ENCODE measurements around the gene CELF6.

Gene CELF6

GRCh38 chr15:72319985-72320671, at the start of gene CELF6:
Gene CELF6 (minus strand): TSS chr15:72320157. CDS start chr15:72319874, 283 bp downstream.
- TF ChIP-seq CTCF (IDR thresholded peaks at IDR 0.05; ENCODE audit: insufficient read depth, low read depth, low read length, missing control alignments) = no peak
- H3K4me3 ChIP-seq (ENCODE audit: low read length) = peak within 1 kb of the TSS; percentile 45
- DNase-seq (ENCODE audit: low read depth) = peak; percentile 73

DNA sequence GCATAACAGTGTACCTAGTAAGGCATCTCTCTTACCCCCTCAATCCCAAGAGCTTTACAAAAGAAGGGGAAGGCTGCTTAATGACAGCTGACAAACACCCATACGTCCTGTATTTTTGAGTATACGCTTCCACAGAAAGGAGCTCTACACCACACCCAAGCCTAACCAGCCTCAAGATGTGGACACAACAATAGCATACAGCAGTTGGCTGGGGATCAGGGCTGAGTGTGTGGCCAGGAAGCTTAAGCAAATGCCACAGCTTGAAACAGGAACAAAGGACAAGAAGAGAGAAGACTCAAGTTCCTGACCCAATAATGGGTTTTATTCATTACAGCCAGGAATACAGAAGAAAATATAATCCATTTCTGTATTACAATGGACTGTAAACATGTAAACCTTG, 48.9 kb upstream of the CELF6 start:
- H3K4me3 ChIP-seq (ENCODE audit: low read length) = no peak overlapping the region
- no peak for TF ChIP-seq CTCF (IDR thresholded peaks at IDR 0.05; ENCODE audit: insufficient read depth, low read depth, low read length, missing control alignments)
- no peak for DNase-seq (ENCODE audit: low read depth)

- no peak overlapping the region for H3K4me3 ChIP-seq (ENCODE audit: low read length)
- TF ChIP-seq CTCF (IDR thresholded peaks at IDR 0.05; ENCODE audit: insufficient read depth, low read depth, low read length, missing control alignments) = no peak
- DNase-seq (ENCODE audit: low read depth) = no peak
These were observed 48.4 kb upstream of the CELF6 start for GRCh38 chr15:72368325-72368724.

GRCh38 chr15:72365844-72366243, 45.9 kb upstream of the CELF6 start:
- H3K4me3 ChIP-seq (ENCODE audit: low read length) = no peak overlapping the region
- DNase-seq (ENCODE audit: low read depth) = no peak
- no peak for TF ChIP-seq CTCF (IDR thresholded peaks at IDR 0.05; ENCODE audit: insufficient read depth, low read depth, low read length, missing control alignments)

DNA sequence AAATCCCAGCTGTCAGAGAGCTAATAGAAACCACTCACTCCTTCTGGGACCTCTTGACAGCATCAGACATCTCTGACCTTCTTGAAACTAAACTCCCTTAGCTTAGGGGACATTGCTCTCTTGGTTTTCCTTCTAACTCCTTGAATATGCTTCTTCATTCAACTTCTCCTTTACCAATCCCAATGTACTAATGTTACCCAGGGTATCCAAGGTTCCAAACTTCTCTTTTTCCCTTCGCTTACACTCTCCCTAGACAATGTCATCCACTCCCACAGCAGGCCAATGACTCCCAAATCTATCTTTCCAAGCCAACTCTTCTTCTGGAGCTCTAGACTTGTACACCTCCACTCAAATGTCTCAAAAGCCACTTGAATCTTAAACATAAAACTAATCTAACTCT, 41.2 kb upstream of the CELF6 start:
- no peak for TF ChIP-seq CTCF (IDR thresholded peaks at IDR 0.05; ENCODE audit: insufficient read depth, low read depth, low read length, missing control alignments)
- DNase-seq (ENCODE audit: low read depth) = no peak
- no peak overlapping the region for H3K4me3 ChIP-seq (ENCODE audit: low read length)

GRCh38 chr15:72358650-72359171, 38.8 kb upstream of the CELF6 start:
- peak; percentile 95 for DNase-seq (ENCODE audit: low read depth)
- no peak overlapping the region for H3K4me3 ChIP-seq (ENCODE audit: low read length)
- TF ChIP-seq CTCF (IDR thresholded peaks at IDR 0.05; ENCODE audit: insufficient read depth, low read depth, low read length, missing control alignments) = no peak

DNA sequence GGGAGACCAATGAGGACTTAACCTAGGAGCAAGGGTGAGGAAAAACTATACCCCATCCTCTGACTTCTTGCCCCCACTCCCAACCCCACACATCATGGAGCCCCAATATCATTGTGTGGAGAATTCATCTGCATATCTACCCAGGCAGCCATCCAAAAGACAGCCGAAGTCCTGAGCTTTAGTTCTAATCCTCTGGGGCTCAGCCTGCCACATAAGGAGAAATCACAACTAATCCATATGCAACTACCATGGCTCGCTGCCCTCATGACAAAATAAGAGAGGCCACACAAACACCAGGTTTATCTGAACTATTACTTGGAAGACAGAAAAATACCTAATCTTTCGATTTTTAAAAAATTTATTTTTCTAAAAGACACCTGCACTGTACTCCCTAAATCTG, 38.2 kb upstream of the CELF6 start:
- no peak overlapping the region for H3K4me3 ChIP-seq (ENCODE audit: low read length)
- DNase-seq (ENCODE audit: low read depth) = no peak
- no peak for TF ChIP-seq CTCF (IDR thresholded peaks at IDR 0.05; ENCODE audit: insufficient read depth, low read depth, low read length, missing control alignments)
